Keratinocyte (primary cell): Measurements from ENCODE around the gene ITPR1. TPM values are rescaled to one million over a fixed set of nuclear protein-coding genes. Genes with fewer than 3 reads are reported as not detected.

Experiments used
- DNase-seq: peaks from one replicate; pipeline ENCODE4 v3.0.0-alpha.2; 2011; ENCODE audit warnings: low read depth, missing footprints, low spot score
- FAIRE-seq: peaks from 2 replicates; lab custom pipeline; 2011; peaks lifted over from hg19 to GRCh38; lab: Jason Lieb, UNC
- H2AFZ ChIP-seq: 2 replicates; pipeline ENCODE4 v1.6.0; 2012; ENCODE audit warnings: low read length, control low read depth, inconsistent platforms; ENCODE audit not compliant: control insufficient read depth
- H3K27ac ChIP-seq: 2 replicates; pipeline ENCODE4 v1.5.1; 2011; ENCODE audit warnings: low read length; ENCODE audit not compliant: control insufficient read depth, insufficient read depth
- H3K27me3 ChIP-seq: 3 replicates; pipeline ENCODE4 v1.6.0; 2011; ENCODE audit warnings: low read length; ENCODE audit not compliant: control insufficient read depth, insufficient read depth; ENCODE audit errors: extremely low read depth
- H3K36me3 ChIP-seq, 2 experiments: 2 replicates in 1 of 2; 3 replicates in 1 of 2; pipeline ENCODE4 v1.5.1; 2011; ENCODE audit warnings: low read length in 2 of 2, mild to moderate bottlenecking in 1 of 2; ENCODE audit not compliant: control insufficient read depth in 2 of 2, insufficient read depth in 2 of 2; ENCODE audit errors: extremely low read depth in 1 of 2
- H3K4me1 ChIP-seq: 3 replicates; pipeline ENCODE4 v1.5.1; 2011; ENCODE audit warnings: low read length; ENCODE audit not compliant: control insufficient read depth, insufficient read depth; ENCODE audit errors: extremely low read depth
- H3K4me2 ChIP-seq: 3 replicates; pipeline ENCODE4 v1.6.0; 2011; ENCODE audit warnings: low read depth, low read length; ENCODE audit not compliant: control insufficient read depth, insufficient read depth; ENCODE audit errors: extremely low read depth
- H3K4me3 ChIP-seq, 3 experiments: fragments of 200-600 bp in 1 of 3; sonication (generic) in 1 of 3; 2 replicates in 2 of 3; 3 replicates in 1 of 3; pipeline ENCODE4 v1.5.1; 2011 to 2016; ENCODE audit warnings: low read length in 3 of 3, mild to moderate bottlenecking in 3 of 3, control low read depth in 2 of 3, inconsistent platforms in 1 of 3, low read depth in 1 of 3, mixed read lengths in 1 of 3, mixed run types in 1 of 3, moderate library complexity in 1 of 3; ENCODE audit not compliant: control insufficient read depth in 2 of 3, insufficient read depth in 2 of 3; ENCODE audit errors: extremely low read depth in 1 of 3
- H3K79me2 ChIP-seq: 2 replicates; pipeline ENCODE4 v1.6.0; 2012; ENCODE audit warnings: low read length; ENCODE audit not compliant: control insufficient read depth, insufficient read depth
- H3K9ac ChIP-seq: 3 replicates; pipeline ENCODE4 v1.6.0; 2011; ENCODE audit warnings: low read length; ENCODE audit not compliant: control insufficient read depth, insufficient read depth; ENCODE audit errors: extremely low read depth
- H3K9me1 ChIP-seq: 3 replicates; pipeline ENCODE4 v1.6.0; 2011; ENCODE audit warnings: low read length; ENCODE audit not compliant: control insufficient read depth, insufficient read depth; ENCODE audit errors: extremely low read depth
- H3K9me3 ChIP-seq: 2 replicates; pipeline ENCODE4 v1.5.1; 2012; ENCODE audit warnings: low read depth, low read length; ENCODE audit not compliant: control insufficient read depth
- H4K20me1 ChIP-seq: 3 replicates; pipeline ENCODE4 v1.6.0; 2011; ENCODE audit warnings: low read length; ENCODE audit not compliant: control insufficient read depth, insufficient read depth; ENCODE audit errors: extremely low read depth
- EZH2 ChIP-seq: IDR thresholded peaks from one replicate; pipeline ENCODE4 v1.6.1; 2012; ENCODE audit warnings: inconsistent platforms, mild to moderate bottlenecking, low read length, moderate library complexity
- dilution Hi-C: fragments of 300-500 bp; cut with MboI; formaldehyde crosslinking; loops from one replicate; pipeline ENCODE4 v1.7.0; 2020; ENCODE audit warnings: low sequenced_read_pairs; ENCODE audit not compliant: extremely low pct_ligation_motif_present
- polyA plus RNA-seq, 5 experiments: library from polyadenylated mRNA; depleted of rRNA in 3 of 5; stranded (reverse) in 3 of 5; stranded (forward) in 1 of 5; unstranded in 1 of 5; fragments of >200 nt; gene quantifications; 1 replicate in 1 of 5; 2 replicates in 3 of 5; 3 replicates in 1 of 5; pipeline versions ENCODE4 v1.2.1 to v1.2.3, GENCODE V29; 2011 to 2012; ENCODE audit warnings: missing spikeins in 2 of 5, low read depth in 1 of 5, low replicate concordance in 1 of 5
- TF ChIP-seq, protein P1 (sequence below), 3 experiments: IDR thresholded peaks in 1 of 3; conservative IDR thresholded peaks in 1 of 3; optimal IDR thresholded peaks in 1 of 3; 2 replicates in 2 of 3; 3 replicates in 1 of 3; pipeline versions ENCODE3 to v1.5.1; 2011; ENCODE audit warnings: low read length in 3 of 3, mild to moderate bottlenecking in 3 of 3, moderate library complexity in 2 of 3, control low read depth in 1 of 3, inconsistent platforms in 1 of 3; ENCODE audit not compliant: insufficient read depth in 2 of 3; ENCODE audit errors: extremely low read depth in 1 of 3

Gene ITPR1
- polyA plus RNA-seq, 1 donor (not counting 4 experiments of a cell fraction or from before 2014, with no cell fraction given) = 3.5 TPM

DNA sequence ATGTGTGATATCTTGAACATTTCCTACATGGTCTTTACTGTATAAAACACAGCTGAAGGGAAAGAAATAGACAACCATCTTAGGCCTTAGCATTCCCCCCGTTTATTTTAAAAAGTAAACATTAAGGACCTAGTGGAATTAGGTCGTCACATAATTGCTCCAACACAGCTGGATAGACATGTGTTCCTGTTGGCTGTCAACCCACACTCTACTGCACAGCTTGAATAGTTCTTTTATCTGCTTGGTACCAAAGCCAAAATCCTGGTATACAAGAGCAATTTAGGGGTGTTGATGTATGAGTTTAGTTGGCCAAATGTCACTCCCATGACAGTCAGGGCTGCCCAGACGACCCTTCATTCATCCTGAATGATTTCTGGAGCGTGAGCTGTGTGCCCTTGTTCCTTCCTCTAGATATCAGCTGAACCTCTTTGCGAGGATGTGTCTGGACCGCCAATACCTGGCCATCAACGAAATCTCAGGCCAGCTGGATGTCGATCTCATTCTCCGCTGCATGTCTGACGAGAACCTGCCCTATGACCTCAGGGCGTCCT, 179.7 kb downstream of the ITPR1 start:
- no peaks in the 10 kb centered on the region for H3K4me1 ChIP-seq
- H3K36me3 ChIP-seq = no peaks in the 10 kb centered on the region
- no peak overlapping the region for H3K4me2 ChIP-seq
- no peaks in the 10 kb centered on the region for H3K79me2 ChIP-seq
- no peaks in the 10 kb centered on the region for H3K9me3 ChIP-seq
- dilution Hi-C loops = no loop called here
- H3K4me3 ChIP-seq = no peak overlapping the region
- no peak overlapping the region for H3K27ac ChIP-seq
- DNase-seq (no peak), FAIRE-seq (no peak)
- no peaks in the 10 kb centered on the region for H4K20me1 ChIP-seq
- no peaks in the 10 kb centered on the region for H3K9me1 ChIP-seq
- no peak overlapping the region for H3K9ac ChIP-seq
- H3K27me3 ChIP-seq = no peaks in the 10 kb centered on the region
- H2AFZ ChIP-seq = no peak overlapping the region
- TF ChIP-seq EZH2 = no peak
- TF ChIP-seq, protein P1, sequence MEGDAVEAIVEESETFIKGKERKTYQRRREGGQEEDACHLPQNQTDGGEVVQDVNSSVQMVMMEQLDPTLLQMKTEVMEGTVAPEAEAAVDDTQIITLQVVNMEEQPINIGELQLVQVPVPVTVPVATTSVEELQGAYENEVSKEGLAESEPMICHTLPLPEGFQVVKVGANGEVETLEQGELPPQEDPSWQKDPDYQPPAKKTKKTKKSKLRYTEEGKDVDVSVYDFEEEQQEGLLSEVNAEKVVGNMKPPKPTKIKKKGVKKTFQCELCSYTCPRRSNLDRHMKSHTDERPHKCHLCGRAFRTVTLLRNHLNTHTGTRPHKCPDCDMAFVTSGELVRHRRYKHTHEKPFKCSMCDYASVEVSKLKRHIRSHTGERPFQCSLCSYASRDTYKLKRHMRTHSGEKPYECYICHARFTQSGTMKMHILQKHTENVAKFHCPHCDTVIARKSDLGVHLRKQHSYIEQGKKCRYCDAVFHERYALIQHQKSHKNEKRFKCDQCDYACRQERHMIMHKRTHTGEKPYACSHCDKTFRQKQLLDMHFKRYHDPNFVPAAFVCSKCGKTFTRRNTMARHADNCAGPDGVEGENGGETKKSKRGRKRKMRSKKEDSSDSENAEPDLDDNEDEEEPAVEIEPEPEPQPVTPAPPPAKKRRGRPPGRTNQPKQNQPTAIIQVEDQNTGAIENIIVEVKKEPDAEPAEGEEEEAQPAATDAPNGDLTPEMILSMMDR (optimal IDR thresholded peaks at IDR 0.05 in 1 of 3, IDR thresholded peaks at IDR 0.05 in 1 of 3, conservative IDR thresholded peaks at IDR 0.05 in 1 of 3; ENCODE audit: extremely low read depth in 1 of 3, insufficient read depth in 2 of 3, low read length in 3 of 3) = no peak

DNA sequence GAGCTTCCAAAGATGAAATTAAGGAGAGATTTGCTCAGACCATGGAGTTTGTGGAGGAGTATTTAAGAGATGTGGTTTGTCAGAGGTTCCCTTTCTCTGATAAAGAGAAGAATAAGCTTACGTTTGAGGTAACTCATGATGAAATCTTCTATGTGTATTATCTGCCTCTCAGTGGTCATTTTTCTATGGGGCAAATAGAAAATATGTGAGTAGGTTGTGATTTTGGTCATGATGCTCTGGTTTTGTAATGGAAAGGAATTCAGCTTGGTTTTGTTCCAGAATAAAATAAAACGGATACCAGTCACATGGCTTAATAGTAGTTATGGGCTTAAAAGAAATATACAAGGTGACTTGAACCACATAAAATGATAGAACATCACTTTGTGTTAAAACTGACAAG, 181.1 kb downstream of the ITPR1 start:
- Histone ChIP-seq H3K27me3 (no peaks in the 10 kb centered on the region), H3K9me3 (no peaks in the 10 kb centered on the region), H3K27ac (no peak overlapping the region), H3K4me2 (no peak overlapping the region), H2AFZ (no peak overlapping the region), H4K20me1 (no peaks in the 10 kb centered on the region), H3K36me3 (no peaks in the 10 kb centered on the region), H3K4me3 (no peak overlapping the region), H3K4me1 (no peaks in the 10 kb centered on the region), H3K9me1 (no peaks in the 10 kb centered on the region), H3K9ac (no peak overlapping the region), H3K79me2 (no peaks in the 10 kb centered on the region)
- DNase-seq = no peak
- FAIRE-seq = no peak
- dilution Hi-C loops = no loop called here
- TF ChIP-seq, protein P1 (optimal IDR thresholded peaks at IDR 0.05 in 1 of 3, IDR thresholded peaks at IDR 0.05 in 1 of 3, conservative IDR thresholded peaks at IDR 0.05 in 1 of 3; ENCODE audit: extremely low read depth in 1 of 3, insufficient read depth in 2 of 3, low read length in 3 of 3) = no peak
- no peak for TF ChIP-seq EZH2
